ENCODE results near the gene MIX23. TPM values are rescaled to one million over a fixed set of nuclear protein-coding genes. Genes with fewer than 3 reads are reported as not detected.

The MIX23 gene
- total and polyA plus RNA-seq, 10 of the 15 experiments (the other 5 are each of a cell fraction or from before 2014, with no cell fraction given): 30.0 to 176 (median 62.4) TPM

GRCh38 chr3:122377975-122378374 is 5.1 kb downstream of the MIX23 start:
- Histone ChIP-seq H3K4me1 (ENCODE audit: control insufficient read depth, insufficient read depth, low read length) (peaks cover 11% of the 10 kb centered on the region), H3K9ac (ENCODE audit: control insufficient read depth, insufficient read depth, low read length) (no peak overlapping the region), H3K36me3 (ENCODE audit: control insufficient read depth in 2 of 2, insufficient read depth in 2 of 2, low read length in 1 of 2) (no peaks in the 10 kb centered on the region; a peak in 2 of 4 replicates), H3K79me2 (ENCODE audit: control insufficient read depth, insufficient read depth, low read length) (peaks cover 45% of the 10 kb centered on the region), H3K4me2 (ENCODE audit: control insufficient read depth, insufficient read depth) (no peak overlapping the region), H3K9me3 (replicated peaks; ENCODE audit: control insufficient read depth, insufficient read depth, low read length) (no peaks in the 10 kb centered on the region), H4K20me1 (ENCODE audit: control insufficient read depth, insufficient read depth) (no peaks in the 10 kb centered on the region), H3K4me3 (no peak overlapping the region), H3K27me3 (replicated peaks in 1 of 2; ENCODE audit: control insufficient read depth in 2 of 2, insufficient read depth in 2 of 2, low read length in 1 of 2) (no peaks in the 10 kb centered on the region), H2AFZ (ENCODE audit: control insufficient read depth, low read depth, low read length) (no peak overlapping the region), H3K27ac (ENCODE audit: control insufficient read depth, insufficient read depth) (no peak overlapping the region)
- RAD21 ChIA-PET (ENCODE audit: unreplicated experiment): no interaction called here
- CTCF ChIA-PET: interaction anchor here (3.0 kb wide), 1 partner anchor 71 kb away, joined by 24 read pairs; no protein-coding TSS in a partner anchor
- in situ Hi-C loops (cut with MboI) (no loop called here), intact Hi-C loops (cut with micrococcal nuclease; ENCODE audit: unreplicated experiment) (no loop called here)
- no peak for FAIRE-seq
- SMC1A ChIA-PET (ENCODE audit: uncharacterized antibody, unreplicated experiment): interaction anchor here (0.6 to 3.0 kb wide), 4 partner anchors 12 to 71 kb away, joined by 3 to 33 read pairs (median 4); no protein-coding TSS in a partner anchor
- no peak for ATAC-seq
- POLR2A ChIA-PET: no interaction called here
- no TSS peak for BruUV-seq (replicated peaks)
- 86% methylated on average over 4 of the region's 4 CpGs for WGBS (ENCODE audit: insufficient coverage, insufficient replicate concordance, low lambda C conversion rate, missing lambda C conversion rate)
- DNase-seq (ENCODE audit: low read depth, low spot score): no peak
- no peak for TF ChIP-seq SREBF1 (IDR thresholded peaks at IDR 0.05; ENCODE audit: low read length)

DNA sequence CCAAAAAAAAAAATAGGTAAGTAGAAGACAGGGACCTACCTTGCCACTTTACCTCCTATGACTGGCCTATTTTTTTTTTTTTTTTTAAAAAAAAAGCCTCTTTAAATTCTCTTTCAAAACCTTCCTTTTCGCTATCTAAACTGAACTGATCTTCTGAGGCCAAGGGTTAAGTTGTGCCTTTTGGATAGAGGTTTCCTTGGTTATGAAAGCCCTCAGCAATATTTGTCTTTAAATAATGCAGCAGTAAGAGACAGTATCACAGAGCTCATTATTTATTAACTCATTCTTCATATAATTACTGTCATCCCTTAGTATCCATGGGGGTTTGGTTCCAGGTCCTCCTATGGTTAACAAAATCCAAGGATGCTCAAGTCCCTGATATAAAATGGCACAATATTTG is 9.0 kb downstream of the MIX23 start:
- FAIRE-seq (no peak), DNase-seq (ENCODE audit: low read depth, low spot score) (no peak), ATAC-seq (no peak)
- no TSS peak for BruUV-seq (replicated peaks)
- RAD21 ChIA-PET (ENCODE audit: unreplicated experiment): interaction anchor here (0.7 kb wide), 1 partner anchor 12 kb away, joined by 3 read pairs; no protein-coding TSS in a partner anchor
- POLR2A ChIA-PET: interaction anchor here (0.6 kb wide), 1 partner anchor 55 kb away, joined by 7 read pairs; no protein-coding TSS in a partner anchor
- H4K20me1 ChIP-seq (ENCODE audit: control insufficient read depth, insufficient read depth): no peaks in the 10 kb centered on the region
- no peak overlapping the region for H3K4me3 ChIP-seq
- no peak overlapping the region for H3K27ac ChIP-seq (ENCODE audit: control insufficient read depth, insufficient read depth)
- in situ Hi-C loops (cut with MboI) (no loop called here), intact Hi-C loops (cut with micrococcal nuclease; ENCODE audit: unreplicated experiment) (no loop called here)
- no peaks in the 10 kb centered on the region for H3K4me1 ChIP-seq (ENCODE audit: control insufficient read depth, insufficient read depth, low read length)
- WGBS (ENCODE audit: insufficient coverage, insufficient replicate concordance, low lambda C conversion rate, missing lambda C conversion rate): 83% methylated on average over 1 of the region's 1 CpG
- H3K9me3 ChIP-seq (replicated peaks; ENCODE audit: control insufficient read depth, insufficient read depth, low read length): no peaks in the 10 kb centered on the region
- SMC1A ChIA-PET (ENCODE audit: uncharacterized antibody, unreplicated experiment): no interaction called here
- H3K27me3 ChIP-seq (replicated peaks in 1 of 2; ENCODE audit: control insufficient read depth in 2 of 2, insufficient read depth in 2 of 2, low read length in 1 of 2): no peaks in the 10 kb centered on the region
- no peak overlapping the region for H2AFZ ChIP-seq (ENCODE audit: control insufficient read depth, low read depth, low read length)
- CTCF ChIA-PET: no interaction called here
- no peak overlapping the region for H3K9ac ChIP-seq (ENCODE audit: control insufficient read depth, insufficient read depth, low read length)
- H3K79me2 ChIP-seq (ENCODE audit: control insufficient read depth, insufficient read depth, low read length): peaks cover 17% of the 10 kb centered on the region
- H3K36me3 ChIP-seq (ENCODE audit: control insufficient read depth in 2 of 2, insufficient read depth in 2 of 2, low read length in 1 of 2): peaks cover 0 to 9% of the 10 kb centered on the region in 2 experiments; a peak in 3 of 4 replicates
- H3K4me2 ChIP-seq (ENCODE audit: control insufficient read depth, insufficient read depth): no peak overlapping the region
- TF ChIP-seq EZH2 (IDR thresholded peaks at IDR 0.05; ENCODE audit: borderline replicate concordance, control insufficient read depth, low read depth, low read length): no peak
- no peak for TF ChIP-seq E2F8 (IDR thresholded peaks at IDR 0.05; ENCODE audit: low read depth, partially characterized antibody)
- TF ChIP-seq RBBP5 (conservative IDR thresholded peaks at IDR 0.05): no peak
- no peak for TF ChIP-seq NFYA (IDR thresholded peaks at IDR 0.05; ENCODE audit: borderline replicate concordance, low read depth, low read length)
- TF ChIP-seq FOXM1 (IDR thresholded peaks at IDR 0.05; ENCODE audit: low read depth, low read length): no peak
- TF ChIP-seq, protein P1, sequence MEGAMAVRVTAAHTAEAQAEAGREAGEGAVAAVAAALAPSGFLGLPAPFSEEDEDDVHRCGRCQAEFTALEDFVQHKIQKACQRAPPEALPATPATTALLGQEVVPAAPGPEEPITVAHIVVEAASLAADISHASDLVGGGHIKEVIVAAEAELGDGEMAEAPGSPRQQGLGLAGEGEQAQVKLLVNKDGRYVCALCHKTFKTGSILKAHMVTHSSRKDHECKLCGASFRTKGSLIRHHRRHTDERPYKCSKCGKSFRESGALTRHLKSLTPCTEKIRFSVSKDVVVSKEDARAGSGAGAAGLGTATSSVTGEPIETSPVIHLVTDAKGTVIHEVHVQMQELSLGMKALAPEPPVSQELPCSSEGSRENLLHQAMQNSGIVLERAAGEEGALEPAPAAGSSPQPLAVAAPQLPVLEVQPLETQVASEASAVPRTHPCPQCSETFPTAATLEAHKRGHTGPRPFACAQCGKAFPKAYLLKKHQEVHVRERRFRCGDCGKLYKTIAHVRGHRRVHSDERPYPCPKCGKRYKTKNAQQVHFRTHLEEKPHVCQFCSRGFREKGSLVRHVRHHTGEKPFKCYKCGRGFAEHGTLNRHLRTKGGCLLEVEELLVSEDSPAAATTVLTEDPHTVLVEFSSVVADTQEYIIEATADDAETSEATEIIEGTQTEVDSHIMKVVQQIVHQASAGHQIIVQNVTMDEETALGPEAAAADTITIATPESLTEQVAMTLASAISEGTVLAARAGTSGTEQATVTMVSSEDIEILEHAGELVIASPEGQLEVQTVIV (IDR thresholded peaks at IDR 0.05; ENCODE audit: borderline replicate concordance, partially characterized antibody): no peak
- no peak for TF ChIP-seq ZBTB11 (CRISPR knock-in tag; IDR thresholded peaks at IDR 0.05)

Measured in GM12878 (cell line).